Hematopoietic multipotent progenitor cell treated with erythropoietin and hydrocortisone succinate and interleukin-3 and kit ligand, for 17 days (in vitro differentiated cells): Measurements from ENCODE around the gene PDE4D.
"Not testable (repeated sequence)": the region's sequence is repeated elsewhere in the genome, so short reads cannot be mapped to it uniquely, and the experiment has no call there.

Experiments used
- DNase-seq: peaks from one replicate; pipeline ENCODE4 v3.0.0-alpha.2; 2015; ENCODE audit warnings: low spot score

Gene PDE4D

GRCh38 chr5:59582746-59583145 lies 310.8 kb downstream of the PDE4D start:
- DNase-seq = no peak

- DNase-seq = no peak
Observed at GRCh38 chr5:59579824-59580167, 313.7 kb downstream of the PDE4D start.

- DNase-seq = no peak
Observed at GRCh38 chr5:59579101-59579823, 314.3 kb downstream of the PDE4D start.

GRCh38 chr5:59577485-59577884 lies 316.0 kb downstream of the PDE4D start:
- no peak for DNase-seq

- no peak for DNase-seq
Observed at GRCh38 chr5:59575648-59576445, 317.7 kb downstream of the PDE4D start.

GRCh38 chr5:59573509-59573908 lies 320.0 kb downstream of the PDE4D start:
- DNase-seq = not testable (repeated sequence)

GRCh38 chr5:59571067-59571466 lies 322.5 kb downstream of the PDE4D start:
- no peak for DNase-seq

GRCh38 chr5:59569608-59570334 lies 323.8 kb downstream of the PDE4D start:
- DNase-seq = no peak

GRCh38 chr5:59569158-59569557 lies 324.4 kb downstream of the PDE4D start:
- no peak for DNase-seq

GRCh38 chr5:59568161-59568560 lies 325.4 kb downstream of the PDE4D start:
- DNase-seq = no peak

- no peak for DNase-seq
Observed at GRCh38 chr5:59565551-59565950, 328.0 kb downstream of the PDE4D start.

GRCh38 chr5:59564895-59565294 lies 328.6 kb downstream of the PDE4D start:
- no peak for DNase-seq

GRCh38 chr5:59562756-59563389 lies 330.7 kb downstream of the PDE4D start:
- DNase-seq = no peak

- no peak for DNase-seq
Observed at GRCh38 chr5:59560553-59560952, 333.0 kb downstream of the PDE4D start.

GRCh38 chr5:59559847-59560246 lies 333.7 kb downstream of the PDE4D start:
- no peak for DNase-seq

- no peak for DNase-seq
Observed at GRCh38 chr5:59559323-59559722, 334.2 kb downstream of the PDE4D start.

- DNase-seq = no peak
Observed at GRCh38 chr5:59558501-59558900, 335.0 kb downstream of the PDE4D start.

GRCh38 chr5:59557572-59557971 lies 336.0 kb downstream of the PDE4D start:
- no peak for DNase-seq

- DNase-seq = no peak
Observed at GRCh38 chr5:59555596-59555995, 337.9 kb downstream of the PDE4D start.

- no peak for DNase-seq
Observed at GRCh38 chr5:59554501-59554900, 339.0 kb downstream of the PDE4D start.

GRCh38 chr5:59553992-59554391 lies 339.5 kb downstream of the PDE4D start:
- no peak for DNase-seq

- DNase-seq = no peak
Observed at GRCh38 chr5:59548807-59549357, 344.6 kb downstream of the PDE4D start.
